Activated CD4-positive, alpha-beta memory T cell treated with anti-CD3 and anti-CD28 coated beads, Interleukin-2, amount 10 ng/mL, durations not matched to agents 7 days and 5 days (primary cell): Measurements from ENCODE around the gene TMEM169. TPM values are rescaled to one million over a fixed set of nuclear protein-coding genes. Genes with fewer than 3 reads are reported as not detected.
"Not testable (repeated sequence)": the region's sequence is repeated elsewhere in the genome, so short reads cannot be mapped to it uniquely, and the experiment has no call there.

Experiments used
- CTCF ChIA-PET: fragments of 350-600 bp; sonication (Branson Sonifier 250); formaldehyde crosslinking; loops from one replicate; lab custom pipeline; 2021; ENCODE audit warnings: antibody characterized with exemption, inconsistent platforms; lab: Charles Lee
- POLR2A ChIA-PET: fragments of 350-600 bp; sonication (Branson Sonifier 250); formaldehyde crosslinking; loops from one replicate; lab custom pipeline; 2021; ENCODE audit warnings: antibody characterized with exemption; lab: Charles Lee
- DNase-seq: peaks from one replicate; pipeline ENCODE4 v3.0.0-alpha.2; 2020
- H3K27ac Mint-ChIP-seq: one replicate; pipeline ENCODE4 v1.8.0; 2021; ENCODE audit warnings: mild to moderate bottlenecking, mixed read lengths
- H3K27me3 Mint-ChIP-seq: one replicate; pipeline ENCODE4 v1.8.0; 2021; ENCODE audit warnings: mixed read lengths
- H3K36me3 Mint-ChIP-seq: one replicate; pipeline ENCODE4 v1.8.0; 2021; ENCODE audit warnings: low read depth, mixed read lengths
- H3K4me1 Mint-ChIP-seq: one replicate; pipeline ENCODE4 v1.8.0; 2021; ENCODE audit warnings: mixed read lengths
- H3K4me3 Mint-ChIP-seq: one replicate; pipeline ENCODE4 v1.8.0; 2021; ENCODE audit warnings: mild to moderate bottlenecking, mixed read lengths
- H3K9me3 Mint-ChIP-seq: one replicate; pipeline ENCODE4 v1.8.0; 2021; ENCODE audit warnings: mixed read lengths
- total RNA-seq, 2 experiments: library from RNA; stranded (reverse); gene quantifications; one replicate each; pipeline ENCODE4 v1.2.3, GENCODE V29; 2021

Gene TMEM169
- total RNA-seq, 2 experiments from 2014 or later, result 2.3 to 3.5 TPM

DNA sequence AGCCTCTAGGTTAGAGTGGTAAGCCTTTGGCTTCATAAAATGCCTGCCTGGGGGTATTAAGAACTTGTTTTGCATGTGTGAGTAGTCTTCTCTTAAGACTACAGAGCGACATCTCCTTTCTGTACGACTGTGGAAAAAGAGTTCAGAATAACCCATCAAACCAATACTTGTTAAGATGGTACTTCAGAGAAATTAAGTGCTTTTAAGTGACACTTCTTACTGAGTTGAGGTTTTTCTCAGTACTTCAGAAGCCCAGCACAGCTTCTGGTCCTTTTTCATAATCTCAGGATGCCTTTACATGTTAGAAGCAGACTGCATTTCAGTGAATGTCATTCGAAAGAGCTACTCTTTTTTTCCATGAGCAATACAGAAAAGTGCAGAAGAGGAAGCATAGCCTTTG, 38.3 kb downstream of the TMEM169 start:
- peaks cover 83% of the 10 kb centered on the region for H3K4me1 Mint-ChIP-seq
- no peak for DNase-seq

DNA sequence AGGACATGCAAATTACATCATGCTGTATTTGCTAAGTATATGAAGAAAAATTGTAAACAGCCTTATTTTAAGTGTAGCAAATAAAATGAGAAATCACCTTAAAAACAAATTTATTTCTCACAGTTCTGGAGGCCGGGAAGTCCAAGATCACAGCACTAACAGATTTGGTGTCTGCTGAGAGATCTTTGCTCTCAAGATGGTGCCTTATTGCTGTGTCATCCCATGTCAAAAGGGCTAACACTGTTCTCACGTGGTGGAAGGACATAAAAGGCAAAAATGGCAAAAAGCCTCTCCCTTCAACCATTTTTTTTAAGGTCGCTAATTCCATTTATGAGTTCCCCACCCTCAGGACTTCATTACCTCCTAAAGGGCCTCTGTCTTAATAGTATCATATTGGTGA, 39.5 kb downstream of the TMEM169 start:
- H3K27me3 Mint-ChIP-seq, result no peaks in the 10 kb centered on the region
- peaks cover 71% of the 10 kb centered on the region for H3K4me1 Mint-ChIP-seq
- ChIA-PET CTCF (interaction anchor here (3.2 kb wide), 1 partner anchor 11 kb away, joined by 30 read pairs; the partner anchor contains the start of gene XRCC5), POLR2A (interaction anchor here (1.1 to 1.2 kb wide), 2 partner anchors 9 to 29 kb away, joined by 3 read pairs; no protein-coding TSS in a partner anchor)
- no peak overlapping the region for H3K4me3 Mint-ChIP-seq
- no peak for DNase-seq
- no peaks in the 10 kb centered on the region for H3K9me3 Mint-ChIP-seq
- H3K36me3 Mint-ChIP-seq, result peaks cover 93% of the 10 kb centered on the region
- H3K27ac Mint-ChIP-seq, result peak overlapping the region; percentile 73

More for the DNA sequence above, 38.3 kb downstream of the TMEM169 start:
- Mint-ChIP-seq H3K4me3 (peak overlapping the region; percentile 1), H3K27ac (peak overlapping the region; percentile 82), H3K27me3 (no peaks in the 10 kb centered on the region), H3K9me3 (no peaks in the 10 kb centered on the region), H3K36me3 (peaks cover 89% of the 10 kb centered on the region)
- POLR2A ChIA-PET, result interaction anchor here (1.1 to 3.8 kb wide), 6 partner anchors 11 to 169 kb away, joined by 3 to 29 read pairs (median 4); partner anchors contain the start of gene XRCC5
- CTCF ChIA-PET, result interaction anchor here (0.9 to 3.2 kb wide), 6 partner anchors 10 to 137 kb away, joined by 3 to 30 read pairs (median 3); partner anchors contain the start of genes MREG and XRCC5

DNA sequence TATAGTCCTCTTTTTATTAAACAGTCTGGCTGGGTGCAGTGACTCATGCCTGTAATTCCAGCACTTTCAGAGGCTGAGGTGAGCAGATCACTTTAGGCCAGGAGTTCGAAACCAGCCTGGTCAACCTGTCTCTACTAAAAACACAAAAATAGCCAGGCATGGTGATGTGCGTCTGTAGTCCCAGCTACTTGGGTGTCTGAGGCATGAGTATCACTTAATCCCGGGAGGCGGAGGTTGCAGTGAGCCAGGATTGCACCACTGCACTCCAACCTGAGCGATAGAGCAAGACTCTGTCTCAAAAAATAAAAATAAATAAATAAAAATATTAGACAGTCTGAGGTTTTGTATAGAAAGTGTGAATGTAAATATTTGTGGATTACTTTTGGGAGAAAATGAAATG, 45.2 kb downstream of the TMEM169 start:
- H3K4me3 Mint-ChIP-seq, result no peak overlapping the region
- no peak overlapping the region for H3K27ac Mint-ChIP-seq

DNA sequence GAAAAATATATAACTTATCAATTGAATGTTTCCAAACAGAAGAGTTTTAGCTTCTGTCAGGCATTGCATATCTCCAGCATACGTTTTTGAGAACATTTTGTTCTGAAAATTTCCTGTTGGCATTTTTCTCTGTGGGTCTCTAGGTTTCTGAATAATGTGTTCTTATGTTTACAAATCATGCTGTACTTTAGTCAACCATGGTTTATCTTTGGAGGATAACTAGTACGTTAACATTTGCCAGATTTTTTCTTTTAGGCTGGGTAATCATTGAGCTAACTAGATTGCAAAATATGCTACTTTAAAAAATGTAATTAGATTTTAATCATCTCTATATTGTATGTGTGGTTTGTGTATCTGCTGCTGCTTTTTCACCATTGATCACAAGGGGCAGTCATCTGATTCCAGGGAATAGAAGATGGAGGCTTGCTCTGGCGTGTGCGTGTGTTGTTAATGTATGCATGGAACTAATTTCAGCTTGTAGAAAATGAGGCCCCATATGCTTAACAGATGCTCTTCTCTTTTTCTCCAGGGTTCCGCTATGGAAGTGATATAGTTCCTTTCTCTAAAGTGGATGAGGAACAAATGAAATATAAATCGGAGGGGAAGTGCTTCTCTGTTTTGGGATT, 48.7 kb downstream of the TMEM169 start:
- no peaks in the 10 kb centered on the region for H3K9me3 Mint-ChIP-seq
- H3K36me3 Mint-ChIP-seq, result peaks cover 82% of the 10 kb centered on the region

More for the DNA sequence above, 45.2 kb downstream of the TMEM169 start:
- ChIA-PET CTCF (interaction anchor here (2.5 kb wide), 1 partner anchor 13 kb away, joined by 6 read pairs; no protein-coding TSS in a partner anchor), POLR2A (no interaction called here)
- no peak for DNase-seq
- peaks cover 82% of the 10 kb centered on the region for H3K36me3 Mint-ChIP-seq
- H3K27me3 Mint-ChIP-seq, result no peaks in the 10 kb centered on the region
- peaks cover 50% of the 10 kb centered on the region for H3K4me1 Mint-ChIP-seq
- no peaks in the 10 kb centered on the region for H3K9me3 Mint-ChIP-seq

DNA sequence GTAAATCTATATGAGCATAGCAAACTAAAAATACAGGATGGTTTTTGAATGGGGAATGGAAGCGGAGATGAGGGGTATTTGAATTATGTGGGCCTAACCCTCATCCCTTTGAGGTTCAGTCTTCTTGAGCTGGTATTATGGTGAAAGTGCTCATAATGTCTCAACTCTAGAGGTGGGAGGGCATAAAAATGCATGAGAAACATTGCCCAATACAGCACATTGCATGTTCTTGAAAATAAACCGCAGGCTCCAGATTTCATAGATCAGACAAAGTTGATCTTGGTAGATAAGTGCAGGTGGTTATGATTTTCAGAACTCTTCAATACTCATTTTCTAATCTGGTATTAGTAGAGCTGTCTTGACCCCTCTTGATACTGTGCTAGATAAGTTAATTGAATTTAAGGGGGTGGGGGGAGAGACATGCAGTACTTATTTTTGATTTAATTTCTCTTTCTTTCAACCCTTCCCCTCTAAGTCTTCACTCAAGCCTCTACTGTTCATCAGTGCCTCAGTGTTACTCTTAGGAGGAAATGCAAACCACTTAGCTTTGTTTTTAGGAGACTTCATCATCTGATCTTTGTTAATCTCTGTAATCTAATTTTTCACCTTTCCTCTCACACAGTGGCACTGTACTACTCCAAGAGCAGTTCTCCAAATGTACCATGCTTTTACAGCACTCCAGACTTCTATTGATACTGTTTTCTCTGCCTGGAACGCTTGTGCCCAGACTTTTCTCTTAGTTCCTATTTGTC, 49.6 kb downstream of the TMEM169 start:
- Mint-ChIP-seq H3K36me3 (peaks cover 82% of the 10 kb centered on the region), H3K4me1 (peaks cover 54% of the 10 kb centered on the region), H3K9me3 (no peaks in the 10 kb centered on the region), H3K27me3 (no peaks in the 10 kb centered on the region), H3K27ac (peak overlapping the region; percentile 63), H3K4me3 (no peak overlapping the region)
- no peak for DNase-seq
- CTCF ChIA-PET, result interaction anchor here (0.6 to 1.7 kb wide), 5 partner anchors 12 to 120 kb away, joined by 3 to 9 read pairs (median 5); no protein-coding TSS in a partner anchor
- POLR2A ChIA-PET, result interaction anchor here (0.5 to 2.1 kb wide), 6 partner anchors 9 to 398 kb away, joined by 3 to 13 read pairs (median 3); partner anchors contain the start of gene XRCC5

More for the DNA sequence above, 48.7 kb downstream of the TMEM169 start:
- ChIA-PET POLR2A (interaction anchor here (0.5 to 2.1 kb wide), 5 partner anchors 9 to 399 kb away, joined by 3 to 13 read pairs (median 3); partner anchors contain the start of gene XRCC5), CTCF (interaction anchor here (1.2 to 1.7 kb wide), 2 partner anchors 16 to 20 kb away, joined by 5 to 9 read pairs; no protein-coding TSS in a partner anchor)
- Mint-ChIP-seq H3K27me3 (no peaks in the 10 kb centered on the region), H3K27ac (no peak overlapping the region), H3K4me3 (no peak overlapping the region), H3K4me1 (peaks cover 52% of the 10 kb centered on the region)
- DNase-seq, result no peak

DNA sequence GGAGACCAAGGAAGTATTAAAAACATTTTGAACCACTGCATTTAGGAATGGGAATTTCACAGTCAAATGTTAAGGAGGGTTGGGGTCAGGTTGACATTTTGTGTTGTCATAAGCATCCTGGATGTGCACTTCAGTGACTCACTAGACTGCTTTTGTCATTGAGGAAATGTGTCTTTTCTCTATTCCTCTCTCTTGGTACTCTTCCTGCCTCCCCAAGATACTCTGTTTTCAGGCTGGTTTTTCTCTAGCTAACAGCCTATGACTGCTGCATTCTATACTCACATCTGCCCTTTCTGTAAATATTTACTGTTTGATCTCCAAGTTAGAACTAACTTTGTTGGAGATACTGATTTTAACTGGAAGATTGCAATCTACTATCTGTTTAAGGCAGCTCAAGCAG, 50.9 kb downstream of the TMEM169 start:
- peaks cover 84% of the 10 kb centered on the region for H3K36me3 Mint-ChIP-seq
- CTCF ChIA-PET, result interaction anchor here (1.0 to 1.2 kb wide), 3 partner anchors 19 to 110 kb away, joined by 3 read pairs; no protein-coding TSS in a partner anchor
- H3K27me3 Mint-ChIP-seq, result no peaks in the 10 kb centered on the region
- H3K27ac Mint-ChIP-seq, result peak overlapping the region; percentile 57
- peaks cover 53% of the 10 kb centered on the region for H3K4me1 Mint-ChIP-seq
- no peak for DNase-seq
- POLR2A ChIA-PET, result interaction anchor here (0.9 to 1.3 kb wide), 3 partner anchors 13 to 23 kb away, joined by 3 to 4 read pairs (median 3); no protein-coding TSS in a partner anchor
- no peak overlapping the region for H3K4me3 Mint-ChIP-seq
- H3K9me3 Mint-ChIP-seq, result no peaks in the 10 kb centered on the region

DNA sequence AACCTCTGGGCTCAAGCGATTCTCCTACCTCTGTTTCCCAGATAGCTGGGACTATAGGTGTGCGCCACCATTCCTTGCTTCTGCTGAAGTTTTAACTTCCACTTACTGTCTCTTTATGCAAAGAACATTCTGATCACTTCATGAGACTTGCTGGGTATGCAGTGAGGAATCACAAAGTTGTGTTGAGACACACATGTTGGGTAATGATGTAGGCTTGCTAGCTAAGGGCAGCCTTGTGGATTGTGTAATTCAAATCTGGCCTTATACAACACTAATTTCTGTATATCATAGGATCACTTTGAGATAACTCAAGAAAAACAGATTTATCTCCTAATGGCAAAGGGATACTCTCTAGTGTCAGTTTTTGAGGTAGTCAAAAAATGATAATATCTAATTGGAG, 51.7 kb downstream of the TMEM169 start:
- DNase-seq, result no peak
- ChIA-PET CTCF (interaction anchor here (1.0 to 1.2 kb wide), 4 partner anchors 10 to 110 kb away, joined by 3 to 7 read pairs (median 3); no protein-coding TSS in a partner anchor), POLR2A (interaction anchor here (0.9 to 1.3 kb wide), 3 partner anchors 12 to 23 kb away, joined by 3 to 4 read pairs (median 3); no protein-coding TSS in a partner anchor)
- Mint-ChIP-seq H3K36me3 (peaks cover 84% of the 10 kb centered on the region), H3K9me3 (no peaks in the 10 kb centered on the region), H3K4me3 (no peak overlapping the region), H3K4me1 (peaks cover 51% of the 10 kb centered on the region), H3K27ac (no peak overlapping the region), H3K27me3 (no peaks in the 10 kb centered on the region)

DNA sequence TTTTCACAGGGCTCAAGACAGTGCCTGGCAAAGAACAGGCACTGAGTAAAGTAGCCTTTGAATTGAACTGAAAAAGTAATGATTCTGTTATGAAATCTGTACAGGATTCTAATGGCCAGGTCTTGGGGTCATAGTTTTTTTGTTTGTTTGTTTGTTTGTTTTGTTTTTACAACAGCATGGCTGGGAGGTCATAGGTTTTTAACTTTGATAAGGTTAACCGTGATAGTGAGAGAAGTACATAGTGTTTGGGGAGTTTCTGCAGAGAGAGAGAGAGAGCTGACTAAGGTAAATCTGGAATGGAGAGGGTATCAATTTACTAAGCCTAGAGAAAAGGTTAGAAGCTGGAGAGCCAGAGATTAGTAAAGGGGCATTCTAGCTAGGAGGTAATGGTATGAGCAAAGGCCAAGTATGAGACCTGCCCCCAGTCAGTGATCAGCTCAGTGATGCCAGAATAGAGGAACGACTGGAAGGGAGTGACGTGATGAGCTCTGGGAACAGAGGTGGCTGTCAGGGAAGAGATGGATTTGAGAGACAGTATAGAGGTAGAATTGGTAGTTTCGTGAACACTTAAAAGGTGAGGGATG, 53.3 kb downstream of the TMEM169 start:
- Mint-ChIP-seq H3K4me1 (peaks cover 46% of the 10 kb centered on the region), H3K27ac (peak overlapping the region; percentile 40), H3K27me3 (no peaks in the 10 kb centered on the region), H3K9me3 (no peaks in the 10 kb centered on the region), H3K36me3 (peaks cover 90% of the 10 kb centered on the region), H3K4me3 (no peak overlapping the region)
- ChIA-PET POLR2A (interaction anchor here (1.3 kb wide), 1 partner anchor 101 kb away, joined by 3 read pairs; no protein-coding TSS in a partner anchor), CTCF (interaction anchor here (1.1 kb wide), 1 partner anchor 25 kb away, joined by 4 read pairs; no protein-coding TSS in a partner anchor)
- no peak for DNase-seq

DNA sequence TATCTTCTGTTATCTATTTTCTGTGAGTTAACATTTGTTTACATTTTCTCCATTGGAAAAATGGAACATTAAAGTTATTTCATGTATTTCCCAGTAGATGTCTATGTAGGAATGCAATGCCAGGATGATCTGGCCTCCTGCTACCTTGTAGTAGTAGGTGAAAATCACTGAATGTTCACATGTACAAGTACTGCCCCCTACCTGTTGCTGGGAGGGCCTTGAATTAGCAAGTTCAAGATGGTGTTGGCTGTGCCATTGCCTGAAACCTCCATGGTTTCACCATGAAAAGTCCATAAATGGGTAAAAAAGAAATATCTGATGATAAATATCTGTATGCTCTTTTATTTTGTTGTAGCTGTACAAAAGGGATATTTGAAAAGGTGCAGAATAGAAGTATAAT, 58.2 kb downstream of the TMEM169 start:
- peaks cover 69% of the 10 kb centered on the region for H3K36me3 Mint-ChIP-seq
- H3K4me1 Mint-ChIP-seq, result peaks cover 31% of the 10 kb centered on the region

DNA sequence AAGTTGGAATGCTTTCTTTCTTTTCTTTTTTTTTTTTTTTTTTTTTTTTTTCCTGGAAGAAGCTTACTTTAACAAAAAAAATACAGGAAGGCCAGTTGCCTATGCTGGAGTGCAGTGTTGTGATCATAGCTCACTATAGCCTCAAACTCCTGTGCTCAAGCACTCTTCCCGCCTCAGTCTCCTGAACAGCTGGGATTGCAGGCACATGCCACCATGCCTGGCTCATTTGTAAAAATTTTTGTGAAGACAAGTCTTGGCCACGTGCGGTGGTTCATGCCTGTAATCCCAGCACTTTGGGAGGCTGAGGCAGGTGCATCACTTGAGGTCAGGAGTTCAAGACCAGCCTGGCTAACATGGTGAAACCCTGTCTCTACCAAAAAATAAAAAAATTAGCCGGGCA, 59.8 kb downstream of the TMEM169 start:
- not testable (repeated sequence) for DNase-seq, H3K27ac Mint-ChIP-seq, H3K4me3 Mint-ChIP-seq, H3K27me3 Mint-ChIP-seq, H3K9me3 Mint-ChIP-seq
- CTCF ChIA-PET, result interaction anchor here (0.6 to 3.7 kb wide), 9 partner anchors 8 to 271 kb away, joined by 3 to 15 read pairs (median 4); partner anchors contain the start of genes SMARCAL1 and XRCC5
- peaks cover 53% of the 10 kb centered on the region for H3K36me3 Mint-ChIP-seq
- peaks cover 25% of the 10 kb centered on the region for H3K4me1 Mint-ChIP-seq
- POLR2A ChIA-PET, result interaction anchor here (1.5 kb wide), 1 partner anchor 29 kb away, joined by 4 read pairs; no protein-coding TSS in a partner anchor

More for the DNA sequence above, 58.2 kb downstream of the TMEM169 start:
- no peaks in the 10 kb centered on the region for H3K27me3 Mint-ChIP-seq
- H3K27ac Mint-ChIP-seq, result no peak overlapping the region
- no peaks in the 10 kb centered on the region for H3K9me3 Mint-ChIP-seq
- peak; percentile 32 for DNase-seq
- H3K4me3 Mint-ChIP-seq, result no peak overlapping the region
- CTCF ChIA-PET, result interaction anchor here (0.9 to 3.7 kb wide), 10 partner anchors 14 to 190 kb away, joined by 3 to 15 read pairs (median 4); partner anchors contain the start of gene XRCC5
- POLR2A ChIA-PET, result interaction anchor here (1.1 to 1.2 kb wide), 2 partner anchors 9 to 21 kb away, joined by 3 to 5 read pairs; no protein-coding TSS in a partner anchor

DNA sequence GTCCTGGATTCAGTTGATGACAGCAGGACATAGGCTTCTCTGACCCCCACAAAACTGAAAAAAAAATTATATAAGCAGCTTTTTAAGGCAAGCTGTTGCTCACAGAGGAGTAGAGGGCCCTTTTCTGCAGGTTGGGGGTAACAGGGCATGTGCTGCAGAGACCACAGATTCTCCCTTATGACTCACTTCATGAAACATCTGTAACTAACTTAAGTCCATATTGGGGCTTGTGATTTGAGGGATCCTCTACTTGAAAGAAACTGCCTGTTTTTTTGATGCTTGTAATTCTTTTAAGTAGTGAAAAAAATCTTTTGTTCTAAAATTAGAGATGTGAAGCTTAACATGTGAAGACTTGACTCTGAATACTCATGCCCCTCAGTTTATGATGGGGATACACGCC, 60.8 kb downstream of the TMEM169 start:
- POLR2A ChIA-PET, result interaction anchor here (0.7 to 1.5 kb wide), 5 partner anchors 11 to 61 kb away, joined by 3 to 11 read pairs (median 3); partner anchors contain the start of genes PECR and TMEM169
- no peak for DNase-seq
- Mint-ChIP-seq H3K27me3 (no peaks in the 10 kb centered on the region), H3K4me1 (peaks cover 31% of the 10 kb centered on the region), H3K27ac (peak overlapping the region; percentile 27), H3K4me3 (no peak overlapping the region), H3K36me3 (peaks cover 52% of the 10 kb centered on the region), H3K9me3 (no peaks in the 10 kb centered on the region)
- CTCF ChIA-PET, result interaction anchor here (1.4 to 3.7 kb wide), 5 partner anchors 11 to 33 kb away, joined by 4 to 15 read pairs (median 6); partner anchors contain the start of gene XRCC5
